ENCODE results near the gene UBE3A.

GRCh38 chr15:25465835-25466234, 27.0 kb upstream of the UBE3A start:
- TF ChIP-seq POLR2AphosphoS5 (IDR thresholded peaks at IDR 0.05; ENCODE audit: low read depth, low read length): no peak
- TF ChIP-seq POLR2A (IDR thresholded peaks at IDR 0.05; ENCODE audit: low read depth, low read length): no peak
- no peak for TF ChIP-seq TAF1 (IDR thresholded peaks at IDR 0.05; ENCODE audit: low read depth, low read length)
- TF ChIP-seq PAX5 (IDR thresholded peaks at IDR 0.05; ENCODE audit: insufficient read depth, low read length, severe bottlenecking): no peak
